ENCODE measurements around the gene ARHGAP25.
"Not testable (repeated sequence)": the region's sequence is repeated elsewhere in the genome, so short reads cannot be mapped to it uniquely, and the experiment has no call there.

Gene ARHGAP25

DNA sequence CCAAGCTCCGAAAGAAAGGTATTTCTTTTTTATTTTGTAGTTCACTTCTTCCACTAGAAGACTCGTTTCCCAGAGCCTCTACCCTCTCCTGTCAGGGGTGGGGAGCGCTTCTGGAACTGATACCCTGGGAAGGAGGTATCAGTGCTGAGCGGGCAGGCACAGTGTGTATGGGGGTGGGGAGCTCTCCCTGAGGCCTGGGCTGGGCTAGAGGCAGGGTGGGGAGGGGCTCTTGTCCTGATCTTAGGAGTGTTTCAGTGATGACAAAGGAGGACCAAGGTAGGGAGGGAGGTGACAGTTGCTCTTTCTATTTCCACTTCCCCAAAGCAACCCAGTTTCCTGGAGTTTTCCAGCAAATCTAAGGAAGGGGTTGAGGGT is 65.4 kb downstream of the ARHGAP25 start:
- TF ChIP-seq, protein P1, sequence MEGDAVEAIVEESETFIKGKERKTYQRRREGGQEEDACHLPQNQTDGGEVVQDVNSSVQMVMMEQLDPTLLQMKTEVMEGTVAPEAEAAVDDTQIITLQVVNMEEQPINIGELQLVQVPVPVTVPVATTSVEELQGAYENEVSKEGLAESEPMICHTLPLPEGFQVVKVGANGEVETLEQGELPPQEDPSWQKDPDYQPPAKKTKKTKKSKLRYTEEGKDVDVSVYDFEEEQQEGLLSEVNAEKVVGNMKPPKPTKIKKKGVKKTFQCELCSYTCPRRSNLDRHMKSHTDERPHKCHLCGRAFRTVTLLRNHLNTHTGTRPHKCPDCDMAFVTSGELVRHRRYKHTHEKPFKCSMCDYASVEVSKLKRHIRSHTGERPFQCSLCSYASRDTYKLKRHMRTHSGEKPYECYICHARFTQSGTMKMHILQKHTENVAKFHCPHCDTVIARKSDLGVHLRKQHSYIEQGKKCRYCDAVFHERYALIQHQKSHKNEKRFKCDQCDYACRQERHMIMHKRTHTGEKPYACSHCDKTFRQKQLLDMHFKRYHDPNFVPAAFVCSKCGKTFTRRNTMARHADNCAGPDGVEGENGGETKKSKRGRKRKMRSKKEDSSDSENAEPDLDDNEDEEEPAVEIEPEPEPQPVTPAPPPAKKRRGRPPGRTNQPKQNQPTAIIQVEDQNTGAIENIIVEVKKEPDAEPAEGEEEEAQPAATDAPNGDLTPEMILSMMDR (IDR thresholded peaks at IDR 0.05; ENCODE audit: insufficient read depth, low read depth, low read length, missing control alignments): no peak
- no peak for DNase-seq (ENCODE audit: low read depth)
- H3K4me3 ChIP-seq (ENCODE audit: low read depth, low read length): no peak overlapping the region

DNA sequence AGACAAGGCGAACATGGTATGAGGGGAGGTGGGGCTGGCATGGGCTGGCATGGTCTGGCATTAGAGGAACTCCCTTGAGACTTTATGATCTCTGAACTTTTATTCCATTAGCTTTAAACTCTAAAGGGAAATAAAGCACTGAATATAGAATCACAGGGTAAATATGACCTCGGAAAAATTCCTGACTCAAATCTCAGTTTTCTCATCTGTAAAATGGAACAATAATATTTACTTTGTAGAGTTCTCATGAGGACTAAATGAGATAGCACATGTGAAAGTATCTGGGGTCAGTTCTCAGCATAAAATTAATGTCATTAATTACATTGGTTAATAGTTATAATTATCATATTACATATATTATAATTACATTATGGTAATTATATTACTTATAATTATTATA is 65.9 kb downstream of the ARHGAP25 start:
- TF ChIP-seq, protein P1 (IDR thresholded peaks at IDR 0.05; ENCODE audit: insufficient read depth, low read depth, low read length, missing control alignments): no peak
- DNase-seq (ENCODE audit: low read depth): no peak
- no peak overlapping the region for H3K4me3 ChIP-seq (ENCODE audit: low read depth, low read length)

DNA sequence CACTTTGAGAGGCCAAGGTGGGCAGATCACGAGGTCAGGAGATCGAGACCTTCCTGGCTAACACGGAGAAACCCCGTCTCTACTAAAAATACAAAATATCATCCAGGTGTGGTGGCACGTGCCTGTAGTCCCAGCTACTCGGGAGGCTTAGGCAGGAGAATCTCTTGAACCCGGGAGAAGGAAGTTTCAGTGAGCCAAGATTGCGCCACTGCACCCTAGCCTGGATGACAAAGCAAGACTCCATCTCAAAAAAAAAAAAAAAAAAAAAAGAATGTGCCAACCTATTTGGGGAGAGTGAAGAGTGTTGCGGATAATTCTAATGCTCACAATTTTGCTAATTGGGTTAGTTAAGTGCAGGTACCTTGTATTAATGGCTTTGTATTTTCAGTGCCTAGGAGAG is 67.5 kb downstream of the ARHGAP25 start:
- H3K4me3 ChIP-seq (ENCODE audit: low read depth, low read length): not testable (repeated sequence)

DNA sequence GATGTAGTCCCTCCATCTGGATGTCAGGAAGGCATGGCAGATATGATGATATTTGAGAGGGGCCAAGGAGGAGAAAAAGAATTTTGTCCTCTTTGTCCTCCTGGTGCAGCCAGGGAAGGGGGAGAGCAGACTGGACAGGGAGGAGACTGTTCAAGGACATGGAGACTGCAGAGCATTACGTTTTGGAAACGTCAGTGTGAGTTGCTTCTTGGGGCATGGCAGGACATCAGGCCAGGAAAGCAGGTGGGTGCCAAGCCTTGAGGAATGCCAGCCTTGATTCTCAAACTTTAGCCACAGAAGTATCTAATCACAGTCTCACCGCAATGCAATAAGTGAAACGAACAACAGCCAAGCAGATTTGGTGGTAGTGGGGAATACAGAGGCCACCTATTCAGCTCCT is 70.4 kb downstream of the ARHGAP25 start:
- TF ChIP-seq, protein P1 (IDR thresholded peaks at IDR 0.05; ENCODE audit: insufficient read depth, low read depth, low read length, missing control alignments): no peak
- H3K4me3 ChIP-seq (ENCODE audit: low read depth, low read length): no peak overlapping the region
- DNase-seq (ENCODE audit: low read depth): no peak

More for the DNA sequence above, 67.5 kb downstream of the ARHGAP25 start:
- not testable (repeated sequence) for DNase-seq (ENCODE audit: low read depth)

DNA sequence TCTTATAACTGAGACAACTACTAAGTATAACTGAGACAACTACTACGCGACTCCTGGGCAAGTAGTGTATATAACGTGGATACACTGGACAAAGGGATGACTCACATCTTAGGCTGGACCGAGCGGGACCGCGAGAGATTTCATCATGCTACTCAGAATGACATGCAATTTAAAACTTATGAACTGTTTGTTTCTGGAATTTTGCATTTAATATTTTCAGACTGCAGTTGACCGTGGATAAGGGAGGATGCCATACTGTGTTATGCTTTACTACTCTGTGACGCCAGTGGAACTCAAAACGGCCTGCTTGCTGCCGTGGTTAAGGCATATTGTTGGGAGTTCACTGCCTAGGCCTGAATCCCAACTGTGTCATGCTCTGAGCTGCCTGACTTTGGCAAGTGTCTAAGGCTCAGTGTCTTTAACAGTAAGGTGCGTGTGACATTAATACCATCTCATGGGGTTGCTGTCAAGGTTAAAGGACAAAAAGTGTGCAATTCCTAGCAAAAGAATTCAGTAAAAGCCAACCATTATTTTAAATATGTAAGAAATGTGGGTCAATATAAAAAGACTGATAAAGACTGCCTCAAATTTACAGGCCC is 72.0 kb downstream of the ARHGAP25 start:
- no peak for DNase-seq (ENCODE audit: low read depth)
- TF ChIP-seq, protein P1 (IDR thresholded peaks at IDR 0.05; ENCODE audit: insufficient read depth, low read depth, low read length, missing control alignments): no peak
- H3K4me3 ChIP-seq (ENCODE audit: low read depth, low read length): no peak overlapping the region

DNA sequence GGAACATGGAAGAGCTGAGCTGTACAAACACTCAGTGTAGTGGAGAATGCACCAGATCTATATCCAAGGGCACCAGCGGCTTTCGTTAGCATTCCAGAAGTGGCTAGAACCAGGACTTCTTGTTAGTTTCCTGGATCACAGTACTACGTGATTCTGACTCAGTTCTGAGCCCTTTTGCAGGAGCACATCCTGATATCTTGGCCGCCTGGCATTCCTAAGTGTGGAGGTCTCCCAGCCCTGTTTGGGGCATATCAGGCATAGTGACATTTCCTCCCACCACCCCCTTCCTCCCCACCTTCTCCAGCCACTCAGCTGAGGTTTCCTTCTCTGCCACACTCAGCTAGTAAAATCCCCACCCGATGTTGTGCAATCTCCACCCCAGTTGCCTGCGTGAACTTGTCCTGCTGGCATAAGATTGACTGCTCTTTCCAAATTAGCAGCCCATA is 73.2 kb downstream of the ARHGAP25 start:
- H3K4me3 ChIP-seq (ENCODE audit: low read depth, low read length): no peak overlapping the region
- no peak for DNase-seq (ENCODE audit: low read depth)
- TF ChIP-seq, protein P1 (IDR thresholded peaks at IDR 0.05; ENCODE audit: insufficient read depth, low read depth, low read length, missing control alignments): no peak

DNA sequence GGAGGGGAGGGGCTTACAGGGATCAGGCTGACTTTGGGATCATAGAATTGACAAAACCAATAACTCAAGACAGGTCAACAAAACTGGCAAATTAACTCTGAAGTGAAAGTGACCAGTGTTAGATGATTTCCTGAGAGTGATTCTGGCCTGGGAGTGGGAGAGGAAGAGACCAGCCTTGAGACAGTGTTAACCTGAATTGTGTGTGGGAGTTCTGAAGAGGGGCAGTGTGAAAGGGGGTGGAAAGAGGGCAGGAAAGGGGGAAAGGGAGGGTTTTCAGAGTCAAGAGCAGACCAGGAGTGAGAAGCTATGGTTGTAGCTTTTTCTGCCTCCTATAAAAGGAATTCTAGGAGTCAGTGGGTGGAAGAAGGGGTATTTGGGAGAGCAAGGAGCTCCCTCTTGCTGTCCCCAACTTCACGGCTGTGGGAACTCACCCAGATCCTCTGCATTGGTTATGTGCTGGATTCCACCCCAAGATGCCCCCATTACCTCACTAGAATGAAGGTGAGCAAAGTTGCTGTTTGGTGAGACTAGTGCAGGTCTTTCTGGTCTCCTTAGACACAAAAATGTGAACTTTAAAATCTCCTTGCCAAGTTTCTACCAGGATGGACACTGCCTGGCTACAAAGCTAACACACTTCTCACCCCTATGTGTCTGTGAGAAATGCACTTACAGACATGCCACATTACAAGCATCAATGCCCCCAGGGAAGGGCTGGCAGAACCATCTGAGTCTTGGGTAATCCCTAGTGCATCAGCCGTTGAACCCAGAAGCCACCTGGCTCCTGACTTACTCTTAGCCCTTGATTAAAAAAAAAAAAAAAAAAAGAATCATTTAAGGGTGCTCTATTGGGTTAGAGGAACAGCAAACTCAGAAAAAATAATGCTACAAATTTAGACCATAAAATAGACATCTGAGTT is 75.0 kb downstream of the ARHGAP25 start:
- no peak overlapping the region for H3K4me3 ChIP-seq (ENCODE audit: low read depth, low read length)
- TF ChIP-seq, protein P1 (IDR thresholded peaks at IDR 0.05; ENCODE audit: insufficient read depth, low read depth, low read length, missing control alignments): no peak
- DNase-seq (ENCODE audit: low read depth): no peak

All from GM12865 (cell line).